Measurements from ENCODE around the gene TXNDC5. TPM values are rescaled to one million over a fixed set of nuclear protein-coding genes. Genes with fewer than 3 reads are reported as not detected.

The TXNDC5 gene
- total and polyA plus RNA-seq, 2 donors (not counting 3 experiments of a cell fraction or from before 2014, with no cell fraction given): 1,665 to 2,629 TPM

GRCh38 chr6:7911345-7911725, 747 bp upstream of the TXNDC5 start:
- ChIA-PET CTCF (interaction anchor here (1.4 to 1.6 kb wide), 3 partner anchors 29 to 95 kb away, joined by 3 to 14 read pairs (median 7); no protein-coding TSS in a partner anchor), POLR2A (interaction anchor here (0.6 to 1.1 kb wide), 2 partner anchors 86 to 186 kb away, joined by 3 to 4 read pairs; partner anchors contain the start of gene BMP6)
- no peaks in the 10 kb centered on the region for H4K20me1 ChIP-seq (replicated peaks; ENCODE audit: control insufficient read depth, extremely low read depth, insufficient read depth, low read length)
- peak overlapping the region in 2 of 3 experiments; percentile 30 to 35 for H3K4me3 ChIP-seq (replicated peaks in 1 of 3; ENCODE audit: insufficient read depth in 1 of 3, low read depth in 1 of 3, low read length in 3 of 3)
- H3K79me2 ChIP-seq (ENCODE audit: control insufficient read depth, insufficient read depth, low read length): peaks cover 40% of the 10 kb centered on the region
- TF ChIP-seq POLR2AphosphoS5 (IDR thresholded peaks at IDR 0.05; ENCODE audit: insufficient read depth, low read depth, low read length) (no peak), CTCF (IDR thresholded peaks at IDR 0.05; ENCODE audit: extremely low read depth in 1 of 2, insufficient read depth in 1 of 2, low read depth in 1 of 2, low read length in 2 of 2) (no peak), MAX (IDR thresholded peaks at IDR 0.05; ENCODE audit: insufficient read depth, insufficient read length) (no peak), POLR2A (IDR thresholded peaks at IDR 0.05; ENCODE audit: low read depth, low read length) (no peak), JUN (IDR thresholded peaks at IDR 0.05; ENCODE audit: borderline replicate concordance, insufficient read depth, insufficient read length, low read depth) (no peak), MYC (IDR thresholded peaks at IDR 0.05; ENCODE audit: low read depth, low read length) (no peak), FOS (IDR thresholded peaks at IDR 0.05; ENCODE audit: borderline replicate concordance, insufficient read depth, low read length) (no peak), GATA2 (IDR thresholded peaks at IDR 0.05; ENCODE audit: insufficient read depth, insufficient read length, low read depth, low read length) (no peak), EZH2 (IDR thresholded peaks at IDR 0.05; ENCODE audit: borderline replicate concordance, low read depth, low read length, severe bottlenecking) (no peak)
- intact Hi-C loops (cut with micrococcal nuclease): loop anchor here (2.0 kb wide), 2 partner anchors 43 to 147 kb away; no protein-coding TSS in a partner anchor
- dilution Hi-C loops (cut with MboI; ENCODE audit: extremely low pct_ligation_motif_present, low sequenced_read_pairs): no loop called here
- H3K4me2 ChIP-seq (ENCODE audit: insufficient read depth, low read length): peak overlapping the region; percentile 68
- H3K27me3 ChIP-seq (ENCODE audit: control insufficient read depth in 2 of 2, insufficient read depth in 2 of 2, low read length in 2 of 2): no peaks in the 10 kb centered on the region
- no peaks in the 10 kb centered on the region for H3K9me1 ChIP-seq (replicated peaks; ENCODE audit: control insufficient read depth, extremely low read depth, insufficient read depth, low read length)
- peaks cover 11 to 16% of the 10 kb centered on the region in 2 experiments for H3K36me3 ChIP-seq (ENCODE audit: control insufficient read depth in 2 of 2, extremely low read depth in 1 of 2, insufficient read depth in 2 of 2, low read length in 2 of 2)
- BruUV-seq (replicated peaks): no TSS peak
- H3K9ac ChIP-seq (replicated peaks; ENCODE audit: extremely low read depth, insufficient read depth, low read length): peak overlapping the region; percentile 81
- no peak for DNase-seq (ENCODE audit: low read depth, low spot score)
- no peaks in the 10 kb centered on the region for H3K9me3 ChIP-seq (replicated peaks; ENCODE audit: control insufficient read depth, insufficient read depth, low read length)
- peak overlapping the region; percentile 82 for H3K27ac ChIP-seq (ENCODE audit: insufficient read depth, low read depth, low read length)
- peaks cover 40% of the 10 kb centered on the region for H3K4me1 ChIP-seq (ENCODE audit: control insufficient read depth, extremely low read depth, insufficient read depth, low read length)
- no peak overlapping the region for H2AFZ ChIP-seq (ENCODE audit: low read depth, low read length)
- no peak for FAIRE-seq

Data from endothelial cell of umbilical vein (primary cell).